ENCODE measurements around the gene KCNMB4. TPM values are rescaled to one million over a fixed set of nuclear protein-coding genes. Genes with fewer than 3 reads are reported as not detected.

KCNMB4 gene, protein sequence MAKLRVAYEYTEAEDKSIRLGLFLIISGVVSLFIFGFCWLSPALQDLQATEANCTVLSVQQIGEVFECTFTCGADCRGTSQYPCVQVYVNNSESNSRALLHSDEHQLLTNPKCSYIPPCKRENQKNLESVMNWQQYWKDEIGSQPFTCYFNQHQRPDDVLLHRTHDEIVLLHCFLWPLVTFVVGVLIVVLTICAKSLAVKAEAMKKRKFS
- under 0.01 and 0.71 TPM in 2 replicates for total RNA-seq

DNA sequence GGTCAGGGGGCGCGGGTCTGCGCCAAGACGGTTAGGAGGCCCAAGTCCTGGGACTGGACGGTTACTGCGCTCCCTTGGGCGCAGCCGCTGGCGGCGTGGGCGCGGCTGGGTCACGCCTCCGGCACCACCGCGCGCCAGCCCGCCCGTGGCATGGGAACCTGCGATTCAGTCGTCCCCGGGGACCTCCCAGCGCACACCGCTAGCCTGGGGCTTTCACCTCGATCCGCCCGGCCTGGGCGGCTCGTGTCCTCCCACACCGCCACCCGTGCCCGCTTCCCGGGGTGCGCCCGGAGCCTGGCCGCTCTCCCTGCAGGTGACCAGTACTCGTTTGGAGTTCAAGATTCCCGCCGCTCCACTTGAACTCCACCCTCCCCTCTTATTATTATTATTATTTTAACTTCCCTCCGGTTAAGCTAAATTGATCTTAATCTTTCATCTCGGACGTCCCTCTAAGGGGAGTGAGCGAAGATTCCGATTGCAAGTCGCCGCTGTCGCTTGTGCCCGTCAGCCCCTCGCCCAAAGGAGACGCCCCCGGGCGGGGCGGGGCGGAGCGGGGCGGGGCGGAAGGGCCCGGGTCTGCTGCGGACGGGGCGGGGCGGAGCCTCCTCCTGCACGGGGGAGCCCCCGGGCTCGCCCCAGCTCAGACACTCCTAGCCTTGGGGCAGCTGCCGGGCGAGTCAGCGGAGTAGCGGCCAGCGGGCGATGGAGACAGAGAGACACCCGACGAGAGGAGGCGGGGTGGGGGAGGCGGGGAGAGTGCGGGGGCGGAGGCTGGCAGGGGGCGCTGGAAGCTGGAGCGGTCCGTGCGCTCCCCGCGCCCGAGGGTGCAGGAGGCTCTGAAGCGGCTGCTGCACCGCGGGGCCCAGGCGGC is at the start of gene KCNMB4:
TSS of gene KCNMB4 (plus strand) at position 643 of the 871 bp plus-strand sequence. CDS start 445 bp downstream, outside the sequence.

Other genes starting within 250 kb of the KCNMB4 start
- 67.7 and 78.0 TPM in 2 replicates for gene CNOT2, start 122.9 kb upstream of the KCNMB4 start, total RNA-seq

Measured in myometrial cell (primary cell).